Small intestine (tissue), 7 donors: Measurements from ENCODE around the gene PLVAP. TPM values are rescaled to one million over a fixed set of nuclear protein-coding genes. Genes with fewer than 3 reads are reported as not detected.
"Not testable (repeated sequence)": the region's sequence is repeated elsewhere in the genome, so short reads cannot be mapped to it uniquely, and the experiment has no call there.

ENCODE experiments used
- DNase-seq, 2 donors: peaks; one replicate each; pipeline versions ENCODE4 v3.0.0 to v3.0.0-alpha.2; 2013
- FAIRE-seq: peaks from 2 replicates; lab custom pipeline; 2012; peaks lifted over from hg19 to GRCh38; lab: Jason Lieb, UNC
- H3K27ac ChIP-seq, 3 donors: one replicate each; pipeline ENCODE4 v1.5.1; 2013; ENCODE audit warnings: low read length in 2 of 3, mild to moderate bottlenecking in 2 of 3, control low read depth in 1 of 3, inconsistent platforms in 1 of 3, low read depth in 1 of 3, moderate library complexity in 1 of 3
- H3K27me3 ChIP-seq, 3 donors: one replicate each; pipeline ENCODE4 v1.6.1; 2013; ENCODE audit warnings: low read length in 3 of 3, inconsistent platforms in 1 of 3; ENCODE audit not compliant: control insufficient read depth in 3 of 3, insufficient read depth in 3 of 3
- H3K36me3 ChIP-seq, 3 donors: one replicate each; pipeline ENCODE4 v1.6.1; 2013; ENCODE audit warnings: low read length in 3 of 3, inconsistent platforms in 1 of 3, low read depth in 1 of 3, mild to moderate bottlenecking in 1 of 3, moderate library complexity in 1 of 3; ENCODE audit not compliant: control insufficient read depth in 3 of 3, insufficient read depth in 2 of 3
- H3K4me1 ChIP-seq, 3 donors: one replicate each; pipeline ENCODE4 v1.6.1; 2013; ENCODE audit warnings: low read length in 2 of 3, inconsistent platforms in 1 of 3, low read depth in 1 of 3, mild to moderate bottlenecking in 1 of 3, moderate library complexity in 1 of 3; ENCODE audit not compliant: control insufficient read depth in 3 of 3, insufficient read depth in 2 of 3
- H3K4me3 ChIP-seq, 3 donors: one replicate each; pipeline ENCODE4 v1.5.1; 2013; ENCODE audit warnings: low read length in 3 of 3, control low read depth in 1 of 3, inconsistent platforms in 1 of 3, low read depth in 1 of 3, mild to moderate bottlenecking in 1 of 3, moderate library complexity in 1 of 3
- H3K9me3 ChIP-seq, 2 donors: one replicate each; pipeline ENCODE4 v1.6.1; 2013; ENCODE audit warnings: low read depth in 1 of 2, low read length in 1 of 2; ENCODE audit not compliant: control insufficient read depth in 2 of 2, insufficient read depth in 1 of 2
- WGBS, 3 donors: extraction: QIAGEN DNeasy Blood & Tissue Kit; methylation state at CpG; one replicate each; pipeline ENCODE4 v1.1.7; 2013; 5-methylcytosine and 5-hydroxymethylcytosine counted together
- polyA plus RNA-seq, 4 donors: library from polyadenylated mRNA; stranded (reverse) in 3 of 4; unstranded in 1 of 4; fragments of 200-250 nt in 3 of 4; fragments of 120-200 nt in 1 of 4; gene quantifications; one replicate each; pipeline versions ENCODE4 v1.2.1 to v1.2.3, GENCODE V29; 2013
- donor health status: healthy with polysubstance abuse.
- donor health status: control.
- donor health status: control.
- donor health status: Bipolar disorder and iron deficiency.
- donor health status: healthy.

PLVAP gene
- polyA plus RNA-seq, 4 donors = 2.2 to 115 (median 19.4) TPM

DNA sequence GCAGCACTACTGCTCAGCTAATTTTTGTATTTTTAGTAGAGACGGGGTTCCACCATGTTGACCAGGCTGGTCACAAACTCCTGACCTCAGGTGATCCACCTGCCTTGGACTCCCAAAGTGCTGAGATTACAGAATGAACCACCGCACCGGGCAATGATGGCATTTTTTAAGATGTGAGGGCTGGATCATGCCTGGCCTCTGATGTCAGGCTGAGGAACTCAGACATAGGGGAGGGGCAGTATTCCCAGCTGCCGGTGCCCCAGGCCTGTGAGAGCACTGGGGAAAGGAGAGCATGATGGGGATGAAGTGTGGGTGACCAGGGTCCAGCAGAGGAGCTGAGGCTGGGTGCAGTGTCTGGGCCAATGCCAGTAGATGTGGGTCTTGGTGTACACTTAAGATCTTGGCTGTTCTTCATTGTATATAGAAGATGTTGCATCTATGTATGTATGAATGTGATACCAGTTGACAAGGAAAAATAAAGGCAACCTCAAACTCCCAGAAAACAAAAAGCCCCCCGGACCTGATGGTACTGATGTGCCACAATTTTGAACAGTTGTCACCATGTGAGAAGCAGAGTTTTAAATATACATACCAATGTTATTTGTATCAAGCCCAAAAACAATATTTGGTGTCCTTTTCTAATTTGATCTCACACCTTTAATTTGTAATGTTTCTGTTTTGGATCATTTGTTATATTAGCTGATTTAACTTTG, 3.4 kb upstream of the PLVAP start:
- Histone ChIP-seq H3K36me3 (no peaks in the 10 kb centered on the region), H3K4me3 (no peak overlapping the region), H3K4me1 (no peaks in the 10 kb centered on the region), H3K27me3 (no peaks in the 10 kb centered on the region), H3K27ac (no peak overlapping the region), H3K9me3 (no peaks in the 10 kb centered on the region)
- WGBS, 3 donors = 94 to 98% (median 95%) methylated on average over 5 of the region's 5 CpGs
- FAIRE-seq (no peak), DNase-seq (no peak)

DNA sequence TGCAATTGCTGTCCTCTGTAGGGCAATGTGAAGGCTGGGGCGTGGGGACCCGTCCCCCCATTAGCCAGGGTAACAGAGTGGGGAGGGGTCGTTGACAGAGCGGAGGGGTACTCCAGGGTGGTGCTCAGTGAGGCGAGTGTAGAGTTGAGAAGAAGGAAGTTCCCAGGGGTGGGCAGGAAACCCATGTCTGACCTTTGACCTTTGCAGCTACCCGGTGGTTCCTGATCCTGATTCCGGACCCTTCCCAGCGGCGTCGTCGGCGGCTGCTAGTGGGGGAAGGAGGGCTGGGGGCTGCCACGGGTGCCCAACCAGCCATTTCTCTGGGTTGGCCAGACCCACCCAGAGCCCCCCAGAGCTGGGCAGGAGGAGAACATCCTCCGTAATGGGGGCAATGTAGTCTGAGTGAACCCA, 2.1 kb upstream of the PLVAP start:
- Histone ChIP-seq H3K27me3 (no peaks in the 10 kb centered on the region), H3K4me1 (no peaks in the 10 kb centered on the region), H3K36me3 (no peaks in the 10 kb centered on the region), H3K9me3 (no peaks in the 10 kb centered on the region), H3K27ac (no peak overlapping the region), H3K4me3 (no peak overlapping the region)
- 29 to 40% (median 31%) methylated on average over 14 of the region's 14 CpGs for WGBS, 3 donors
- FAIRE-seq (no peak), DNase-seq (no peak)

DNA sequence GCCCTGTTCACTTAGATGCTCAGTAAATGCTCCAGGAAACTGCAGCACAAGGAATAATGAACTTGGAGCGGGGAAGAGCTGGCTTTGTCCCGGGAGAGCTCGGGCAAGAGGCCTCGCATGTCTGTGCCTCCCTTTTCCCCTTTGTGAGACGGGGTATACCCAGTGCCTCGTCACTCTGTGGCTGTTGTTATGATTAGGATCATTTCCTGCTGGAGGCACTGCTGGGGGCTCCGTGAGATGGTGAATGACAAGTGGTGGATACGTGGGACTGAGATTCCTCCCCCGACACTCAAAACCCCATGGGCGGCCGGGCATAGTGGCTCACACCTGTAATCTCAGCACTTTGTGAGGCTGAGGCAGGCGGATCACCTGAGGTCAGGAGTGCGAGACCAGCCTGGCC, 1.1 kb upstream of the PLVAP start:
- 60 to 65% (median 61%) methylated on average over 12 to 13 of the region's 13 CpGs for WGBS, 3 donors
- no peak for DNase-seq
- H3K27me3 ChIP-seq = no peaks in the 10 kb centered on the region
- no peak for FAIRE-seq
- H3K9me3 ChIP-seq = no peaks in the 10 kb centered on the region
- no peak overlapping the region for H3K4me3 ChIP-seq
- H3K27ac ChIP-seq = no peak overlapping the region
- no peaks in the 10 kb centered on the region for H3K4me1 ChIP-seq
- no peaks in the 10 kb centered on the region for H3K36me3 ChIP-seq

DNA sequence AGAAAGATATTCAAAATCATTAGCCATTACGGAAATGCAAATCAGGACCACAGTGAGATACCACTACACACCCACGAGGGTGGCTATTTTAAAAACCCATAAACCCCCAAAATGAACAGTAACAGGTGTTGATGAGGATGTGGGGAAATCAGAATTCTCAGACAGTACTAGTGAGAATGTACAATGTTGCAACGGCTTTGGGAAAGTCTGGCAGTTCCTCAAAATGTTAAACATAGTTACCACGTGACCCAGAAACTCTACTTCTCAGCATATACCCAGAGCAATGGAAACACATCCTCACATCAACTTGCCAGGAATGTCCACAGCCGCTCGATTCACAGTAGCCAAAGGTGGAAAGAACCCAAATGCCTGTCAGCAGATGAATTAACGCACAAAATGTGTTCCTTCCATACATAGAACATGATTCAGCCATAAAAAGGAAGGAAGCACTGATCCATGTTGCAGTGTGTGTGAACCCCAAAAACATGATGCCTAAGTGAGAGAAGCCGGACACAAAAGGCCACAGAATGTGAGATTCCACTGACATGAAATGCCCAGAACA, 7.0 kb downstream of the PLVAP start:
- WGBS, 3 donors = 34 to 58% (median 45%) methylated on average over 8 of the region's 8 CpGs
- DNase-seq (no peak), FAIRE-seq (no peak)
- Histone ChIP-seq H3K4me3 (no peak overlapping the region), H3K4me1 (no peaks in the 10 kb centered on the region), H3K27ac (peak overlapping the region in 1 of 3 donors; percentile 22), H3K36me3 (no peaks in the 10 kb centered on the region), H3K27me3 (peaks cover 0 to 3% (median 0%) of the 10 kb centered on the region in 3 donors), H3K9me3 (no peaks in the 10 kb centered on the region)

DNA sequence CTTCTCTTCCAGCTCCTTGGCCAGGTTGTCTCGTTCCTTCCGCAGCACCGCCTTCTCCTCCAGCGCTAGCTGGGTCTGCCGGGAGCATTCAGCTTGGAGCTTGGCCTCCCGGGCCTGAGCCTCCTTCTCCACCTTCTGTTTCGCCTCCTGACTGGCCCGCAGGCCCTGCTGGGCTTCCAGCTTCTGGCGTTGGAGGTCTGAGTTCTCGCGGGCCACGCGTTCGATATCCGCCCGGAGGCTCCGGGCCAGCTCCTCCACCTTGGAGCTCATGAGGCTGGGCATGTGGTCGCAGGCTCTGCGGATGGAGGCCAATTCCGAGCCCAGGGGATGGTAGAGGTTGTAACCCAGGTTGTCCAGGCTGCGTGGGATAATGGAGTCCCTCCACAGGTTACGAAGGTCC, 11.8 kb downstream of the PLVAP start:
- 90 to 94% (median 92%) methylated on average over 22 of the region's 22 CpGs for WGBS, 3 donors
- DNase-seq (no peak), FAIRE-seq (no peak)
- H3K27ac ChIP-seq = no peak overlapping the region
- H3K27me3 ChIP-seq = peaks cover 0 to 3% (median 0%) of the 10 kb centered on the region in 3 donors
- H3K4me1 ChIP-seq = no peaks in the 10 kb centered on the region
- H3K4me3 ChIP-seq = no peak overlapping the region
- no peaks in the 10 kb centered on the region for H3K9me3 ChIP-seq
- no peaks in the 10 kb centered on the region for H3K36me3 ChIP-seq

DNA sequence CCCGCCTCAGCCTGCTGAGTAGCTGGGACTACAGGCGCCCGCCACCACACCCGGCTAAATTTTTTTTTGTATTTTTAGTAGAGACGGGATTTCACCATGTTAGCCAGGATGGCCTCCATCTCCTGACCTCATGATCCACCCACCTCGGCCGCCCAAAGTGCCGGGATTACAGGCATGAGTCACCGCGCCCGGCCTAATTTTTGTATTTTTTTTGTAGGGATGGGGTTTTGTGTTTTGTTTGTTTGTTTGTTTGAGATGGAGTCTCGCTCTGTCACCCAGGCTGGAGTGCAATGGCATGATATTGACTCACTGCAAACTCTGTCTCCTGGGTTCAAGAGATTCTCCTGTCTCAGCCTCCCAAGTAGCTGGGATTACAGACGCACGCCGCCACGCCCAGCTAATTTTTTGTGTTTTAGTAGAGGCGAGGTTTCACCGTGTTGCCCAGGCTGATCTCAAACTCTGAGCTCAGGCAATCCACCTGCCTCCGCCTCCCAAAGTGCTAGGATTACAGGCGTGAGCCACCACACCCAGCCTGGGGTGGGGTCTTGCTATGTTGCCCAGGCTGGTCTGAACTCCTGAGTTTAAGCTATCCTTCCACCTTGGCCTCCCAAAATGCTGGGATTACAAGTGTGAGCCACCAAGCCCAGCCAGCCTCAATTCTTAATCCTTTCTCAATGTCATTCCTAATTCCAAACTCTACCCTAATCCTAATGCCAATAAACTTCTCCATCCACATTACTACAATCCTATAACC, 13.1 kb downstream of the PLVAP start:
- 80 to 92% (median 83%) methylated on average over 20 of the region's 20 CpGs for WGBS, 3 donors
- H3K27me3 ChIP-seq, DNase-seq, H3K9me3 ChIP-seq, H3K36me3 ChIP-seq, H3K4me1 ChIP-seq, H3K27ac ChIP-seq, FAIRE-seq, H3K4me3 ChIP-seq: not testable (repeated sequence)

DNA sequence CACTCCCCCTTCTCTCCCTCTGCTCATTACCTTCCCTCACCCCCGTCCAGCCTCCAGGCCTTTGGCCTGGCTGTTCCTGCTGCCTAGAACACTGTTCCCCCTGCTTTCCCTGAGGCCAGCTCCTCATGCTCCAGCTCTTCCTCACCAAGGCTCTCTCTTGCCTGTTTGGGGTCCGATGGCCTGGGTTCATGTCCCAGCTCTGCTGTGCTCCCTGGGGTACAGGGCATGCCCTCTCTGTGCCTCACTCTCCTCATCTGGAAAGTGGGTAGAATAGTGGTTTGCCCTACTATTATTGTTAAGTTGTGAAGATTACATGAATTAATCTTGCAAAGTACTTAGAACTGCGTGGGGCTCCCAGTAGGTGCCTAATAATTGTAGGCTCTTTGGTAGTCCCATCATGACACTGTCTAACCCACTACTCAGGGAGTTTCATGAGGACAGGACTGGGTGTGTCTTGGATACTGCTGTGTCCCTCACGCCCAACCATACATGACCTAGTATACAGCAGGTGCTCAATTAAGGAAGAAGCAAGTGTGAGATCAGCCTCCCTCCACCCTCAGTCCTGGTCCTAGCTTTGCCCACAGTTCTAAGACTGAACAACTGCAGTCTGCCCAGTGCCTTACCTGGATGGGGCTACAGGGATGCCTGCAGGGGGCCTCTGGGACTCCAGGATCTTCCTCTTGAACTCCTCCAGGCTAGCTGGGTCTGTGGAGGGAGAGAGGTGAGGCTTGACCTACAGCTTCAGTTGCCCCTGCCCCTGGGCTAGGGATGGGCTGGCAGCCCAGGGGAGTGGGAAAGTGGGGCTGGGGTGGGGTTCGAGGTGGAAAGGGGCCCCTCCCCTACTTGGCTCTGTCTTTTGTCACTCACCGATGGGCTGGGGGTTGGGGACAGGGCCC, 17.0 kb downstream of the PLVAP start:
- H3K4me1 ChIP-seq = no peaks in the 10 kb centered on the region
- DNase-seq = no peak
- no peak for FAIRE-seq
- no peak overlapping the region for H3K4me3 ChIP-seq
- no peaks in the 10 kb centered on the region for H3K36me3 ChIP-seq
- 66 to 77% (median 71%) methylated on average over 6 of the region's 6 CpGs for WGBS, 3 donors
- no peaks in the 10 kb centered on the region for H3K27me3 ChIP-seq
- H3K9me3 ChIP-seq = no peaks in the 10 kb centered on the region
- no peak overlapping the region for H3K27ac ChIP-seq

DNA sequence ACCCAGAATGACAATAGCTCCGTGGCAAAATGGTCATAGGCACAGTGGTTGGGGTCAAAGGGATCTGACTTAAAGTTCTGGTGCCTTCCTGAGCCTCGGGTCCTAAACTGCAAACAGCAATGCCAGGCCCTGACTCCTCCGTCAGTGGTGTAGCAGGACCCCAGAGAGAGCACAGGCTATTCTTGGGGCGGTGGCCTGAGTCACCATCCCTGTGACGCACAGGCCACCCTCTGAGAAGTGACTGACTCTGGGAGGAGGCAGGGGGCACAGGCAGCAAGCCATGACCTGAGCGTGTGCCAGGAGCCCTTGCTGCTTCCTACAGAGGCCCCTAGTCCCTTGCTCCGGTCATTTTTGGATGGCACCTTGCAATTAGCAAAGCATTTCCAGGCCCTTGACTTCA, 18.7 kb downstream of the PLVAP start:
- Histone ChIP-seq H3K4me3 (no peak overlapping the region), H3K27me3 (no peaks in the 10 kb centered on the region), H3K9me3 (no peaks in the 10 kb centered on the region), H3K27ac (no peak overlapping the region), H3K4me1 (no peaks in the 10 kb centered on the region), H3K36me3 (no peaks in the 10 kb centered on the region)
- 74 to 79% (median 77%) methylated on average over 6 to 7 of the region's 7 CpGs for WGBS, 3 donors
- DNase-seq (no peak), FAIRE-seq (no peak)
